Type B pancreatic cell (in vitro differentiated cells): Measurements from ENCODE around the gene CDC34. TPM values are rescaled to one million over a fixed set of nuclear protein-coding genes. Genes with fewer than 3 reads are reported as not detected.

Experiments used
- DNase-seq: peaks from one replicate; pipeline ENCODE4 v3.0.0; 2021; ENCODE audit warnings: mixed read lengths; ENCODE audit not compliant: unreplicated experiment; ENCODE audit errors: extremely low spot score
- H3K27ac Mint-ChIP-seq: 2 replicates; pipeline ENCODE4 v1.8.0; 2021; ENCODE audit warnings: mild to moderate bottlenecking, mixed read lengths
- H3K27me3 Mint-ChIP-seq: 2 replicates; pipeline ENCODE4 v1.8.0; 2021; ENCODE audit warnings: mixed read lengths
- H3K36me3 Mint-ChIP-seq: 2 replicates; pipeline ENCODE4 v1.8.0; 2021; ENCODE audit warnings: mixed read lengths
- H3K4me1 Mint-ChIP-seq: one replicate; pipeline ENCODE4 v1.8.0; 2021; ENCODE audit warnings: mixed read lengths; ENCODE audit not compliant: unreplicated experiment
- H3K4me3 Mint-ChIP-seq: 2 replicates; pipeline ENCODE4 v1.8.0; 2021; ENCODE audit warnings: mild to moderate bottlenecking, mixed read lengths
- H3K9me3 Mint-ChIP-seq: 2 replicates; pipeline ENCODE4 v1.8.0; 2021; ENCODE audit warnings: mixed read lengths
- total RNA-seq: library from RNA; stranded (reverse); gene quantifications from 2 replicates; pipeline ENCODE4 v1.2.1, GENCODE V29; 2021; ENCODE audit warnings: low replicate concordance
- TF ChIP-seq, protein P1 (sequence below): fragments of 200-600 bp; sonication (generic); conservative IDR thresholded peaks from 2 replicates; pipeline ENCODE4 v1.5.0; 2021; ENCODE audit warnings: antibody characterized with exemption, mild to moderate bottlenecking

The CDC34 gene
- total RNA-seq, 1 donor from 2014 or later, result 95.0 TPM

- Mint-ChIP-seq H3K27ac (peak overlapping the region; percentile 74), H3K36me3 (peaks cover 4% of the 10 kb centered on the region), H3K27me3 (peaks cover 3% of the 10 kb centered on the region), H3K4me1 (peaks cover 9% of the 10 kb centered on the region), H3K9me3 (no peaks in the 10 kb centered on the region), H3K4me3 (no peak overlapping the region)
- TF ChIP-seq, protein P1, sequence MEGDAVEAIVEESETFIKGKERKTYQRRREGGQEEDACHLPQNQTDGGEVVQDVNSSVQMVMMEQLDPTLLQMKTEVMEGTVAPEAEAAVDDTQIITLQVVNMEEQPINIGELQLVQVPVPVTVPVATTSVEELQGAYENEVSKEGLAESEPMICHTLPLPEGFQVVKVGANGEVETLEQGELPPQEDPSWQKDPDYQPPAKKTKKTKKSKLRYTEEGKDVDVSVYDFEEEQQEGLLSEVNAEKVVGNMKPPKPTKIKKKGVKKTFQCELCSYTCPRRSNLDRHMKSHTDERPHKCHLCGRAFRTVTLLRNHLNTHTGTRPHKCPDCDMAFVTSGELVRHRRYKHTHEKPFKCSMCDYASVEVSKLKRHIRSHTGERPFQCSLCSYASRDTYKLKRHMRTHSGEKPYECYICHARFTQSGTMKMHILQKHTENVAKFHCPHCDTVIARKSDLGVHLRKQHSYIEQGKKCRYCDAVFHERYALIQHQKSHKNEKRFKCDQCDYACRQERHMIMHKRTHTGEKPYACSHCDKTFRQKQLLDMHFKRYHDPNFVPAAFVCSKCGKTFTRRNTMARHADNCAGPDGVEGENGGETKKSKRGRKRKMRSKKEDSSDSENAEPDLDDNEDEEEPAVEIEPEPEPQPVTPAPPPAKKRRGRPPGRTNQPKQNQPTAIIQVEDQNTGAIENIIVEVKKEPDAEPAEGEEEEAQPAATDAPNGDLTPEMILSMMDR, result no peak
- DNase-seq, result no peak
These were observed 6.5 kb upstream of the CDC34 start for GRCh38 chr19:525029-525428.

GRCh38 chr19:525857-526419 is 5.6 kb upstream of the CDC34 start:
- Mint-ChIP-seq H3K4me1 (peaks cover 9% of the 10 kb centered on the region), H3K27ac (peak overlapping the region; percentile 74), H3K4me3 (no peak overlapping the region), H3K36me3 (peaks cover 2% of the 10 kb centered on the region), H3K9me3 (no peaks in the 10 kb centered on the region), H3K27me3 (peaks cover 3% of the 10 kb centered on the region)
- TF ChIP-seq, protein P1, result no peak
- no peak for DNase-seq

DNA sequence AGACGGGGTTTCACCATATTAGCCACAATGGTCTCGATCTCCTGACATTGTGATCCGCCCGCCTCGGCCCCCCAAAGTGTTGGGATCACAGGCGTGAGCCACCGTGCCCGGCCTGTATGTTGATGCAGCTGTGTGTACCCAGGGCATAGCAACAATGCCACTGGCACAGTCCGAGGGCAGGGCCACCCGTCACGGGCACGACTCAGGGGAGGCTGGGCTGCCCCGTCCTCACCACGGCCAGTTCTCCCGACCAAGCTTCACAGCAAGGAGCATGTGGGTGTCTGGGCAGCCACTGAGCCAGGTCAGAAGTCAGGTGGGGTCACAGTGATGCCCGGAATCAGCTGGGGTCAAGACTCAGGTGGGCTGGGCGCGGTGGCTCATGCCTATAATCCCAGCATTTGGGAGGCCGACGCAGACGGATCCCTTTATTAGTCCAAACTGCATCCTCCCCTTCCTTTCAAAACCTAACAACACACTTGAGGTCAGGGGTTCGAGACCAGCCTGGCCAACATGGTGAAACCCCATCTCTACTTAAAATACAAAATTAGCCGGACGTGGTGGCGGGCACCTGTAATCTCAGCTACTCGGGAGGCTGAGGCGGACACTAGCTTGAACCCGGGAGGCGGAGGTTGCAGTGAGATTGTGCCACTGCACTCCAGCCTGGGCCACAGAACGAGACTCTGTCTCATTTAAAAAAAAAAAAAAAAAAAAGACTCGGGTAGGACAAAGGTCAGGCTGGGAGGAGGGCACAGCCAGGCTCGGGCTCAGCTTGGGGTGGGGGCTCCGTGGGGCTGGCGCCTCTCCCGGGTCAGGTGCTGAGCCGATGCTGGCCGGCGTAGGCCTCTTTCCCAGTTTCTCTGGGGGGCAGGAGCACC is 1.2 kb upstream of the CDC34 start:
- peaks cover 2% of the 10 kb centered on the region for H3K27me3 Mint-ChIP-seq
- DNase-seq, result no peak
- H3K9me3 Mint-ChIP-seq, result no peaks in the 10 kb centered on the region
- peaks cover 12% of the 10 kb centered on the region for H3K4me1 Mint-ChIP-seq
- no peaks in the 10 kb centered on the region for H3K36me3 Mint-ChIP-seq
- peak overlapping the region; percentile 67 for H3K27ac Mint-ChIP-seq
- TF ChIP-seq, protein P1, result no peak
- H3K4me3 Mint-ChIP-seq, result peak overlapping the region; percentile 86

DNA sequence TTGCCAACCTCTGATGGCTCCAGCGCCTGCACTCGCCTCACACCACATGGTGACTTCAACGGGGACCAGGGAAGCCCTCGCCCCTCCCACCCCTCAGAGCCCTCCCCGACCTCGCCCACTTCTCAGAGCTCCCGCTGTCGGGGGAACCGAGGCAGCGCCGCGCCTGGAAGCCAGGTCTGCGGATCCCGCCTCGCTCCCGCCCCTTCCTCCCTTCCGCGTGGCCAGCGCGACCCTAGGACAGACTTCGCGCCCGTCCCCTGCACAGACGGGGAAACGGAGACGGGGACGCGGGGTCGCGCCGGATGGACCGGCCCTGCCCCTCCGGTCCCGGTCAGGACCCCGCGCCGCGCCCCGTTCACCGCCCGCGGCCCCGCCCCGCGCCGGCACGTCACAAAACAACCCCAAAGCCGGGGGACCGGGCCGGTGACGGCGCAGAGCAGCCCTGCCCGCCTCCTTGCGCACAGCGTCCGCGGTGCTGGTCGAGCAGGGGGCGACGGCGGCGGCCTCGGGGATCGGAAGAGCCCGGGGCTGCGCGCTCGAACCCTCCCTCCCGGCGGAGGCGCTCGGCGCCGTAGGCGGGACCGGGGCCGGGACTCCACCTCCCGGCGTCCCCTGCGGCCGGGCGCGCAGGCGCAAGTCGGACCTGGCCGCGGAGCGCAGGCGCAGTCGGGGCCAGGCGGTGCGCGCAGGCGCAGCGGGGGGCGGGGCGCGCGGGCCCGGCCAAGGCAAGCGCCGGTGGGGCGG is 379 bp upstream of the CDC34 start:
- DNase-seq, result peak; percentile 96
- no peaks in the 10 kb centered on the region for H3K36me3 Mint-ChIP-seq
- peak overlapping the region; percentile 86 for H3K4me3 Mint-ChIP-seq
- H3K27me3 Mint-ChIP-seq, result no peaks in the 10 kb centered on the region
- TF ChIP-seq, protein P1, result peak; percentile 28
- no peaks in the 10 kb centered on the region for H3K9me3 Mint-ChIP-seq
- peaks cover 9% of the 10 kb centered on the region for H3K4me1 Mint-ChIP-seq
- peak overlapping the region; percentile 67 for H3K27ac Mint-ChIP-seq

DNA sequence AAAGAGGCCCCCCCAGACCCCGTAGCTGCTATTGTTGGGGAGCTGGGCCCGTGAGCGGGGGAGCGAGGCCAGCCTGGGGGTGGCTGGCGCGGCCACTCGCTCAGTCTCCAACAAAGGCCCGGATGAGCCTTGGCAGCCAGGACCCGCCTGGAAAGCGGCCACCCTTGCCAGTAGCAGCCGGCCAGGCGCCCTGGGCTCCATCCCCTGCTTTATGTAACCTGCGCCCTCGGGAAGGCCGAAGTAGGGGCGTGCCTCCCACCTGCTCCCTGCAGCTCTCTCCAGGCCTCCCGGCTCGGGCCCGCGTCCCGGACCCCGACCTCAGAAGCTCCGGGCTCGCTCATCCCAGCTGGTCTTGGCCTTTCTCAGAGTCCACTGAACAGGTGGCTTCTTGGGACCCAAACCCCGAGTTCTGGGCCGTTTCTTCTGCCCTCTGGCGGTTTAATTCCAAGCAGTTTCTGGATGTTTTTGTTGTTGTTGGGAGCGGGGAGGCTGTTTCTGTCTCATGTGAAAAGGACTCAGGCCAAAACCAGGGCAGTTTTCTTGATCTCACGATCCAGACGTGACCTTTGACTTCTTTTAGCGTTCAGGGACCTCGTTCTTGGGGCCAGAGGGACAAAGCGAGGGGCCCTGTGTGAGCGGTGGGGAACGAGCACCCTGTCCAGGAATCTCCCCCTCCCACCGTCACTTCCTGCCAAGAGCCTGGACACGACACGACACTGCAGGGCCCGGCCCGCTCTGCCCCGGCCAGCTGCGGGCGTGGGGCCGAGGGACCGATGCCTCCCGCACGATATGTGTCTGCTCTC is 1.2 kb downstream of the CDC34 start:
- Mint-ChIP-seq H3K4me1 (peaks cover 9% of the 10 kb centered on the region), H3K9me3 (no peaks in the 10 kb centered on the region), H3K4me3 (peak overlapping the region; percentile 96), H3K36me3 (no peaks in the 10 kb centered on the region), H3K27ac (peak overlapping the region; percentile 81), H3K27me3 (no peaks in the 10 kb centered on the region)
- TF ChIP-seq, protein P1, result peak; percentile 71
- no peak for DNase-seq
